A549 treated with Hydrocortisone at 1 μM for 4 hours (cell line): ENCODE results near the gene HMGCS1. TPM values are rescaled to one million over a fixed set of nuclear protein-coding genes. Genes with fewer than 3 reads are reported as not detected.

Experiments
- total RNA-seq: library from RNA; stranded (reverse); fragments of 200-300 nt; extraction: Qiagen RNA extraction; gene quantifications from 5 replicates; pipeline ENCODE4 v1.2.3, GENCODE V29; 2022

The HMGCS1 gene
- 52.6 to 70.9 TPM (median 58.4 TPM) in 5 replicates for total RNA-seq

GRCh38 chr5:43313035-43313853 is at the start of gene HMGCS1:
HMGCS1 (minus strand) TSS chr5:43313412; CDS start chr5:43298965, 14,447 bp downstream.

Other genes starting within 250 kb of the HMGCS1 start
- 21.7 to 29.1 TPM (median 23.2 TPM) in 5 replicates for gene ZNF131, start 192.5 kb downstream of the HMGCS1 start, total RNA-seq
- gene NIM1K, start 121.2 kb downstream of the HMGCS1 start, total RNA-seq = 0.24 to 0.30 TPM (median 0.28 TPM) in 5 replicates
- 0.03 to 0.13 TPM (median 0.06 TPM) in 5 replicates for gene CCL28, start 99.0 kb upstream of the HMGCS1 start, total RNA-seq
- 18.8 to 22.3 TPM (median 21.6 TPM) in 5 replicates for gene TMEM267, start 170.5 kb upstream of the HMGCS1 start, total RNA-seq
- gene C5orf34, start 201.7 kb upstream of the HMGCS1 start, total RNA-seq = 3.7 to 5.3 TPM (median 4.6 TPM) in 5 replicates
- 105 to 121 TPM (median 109 TPM) in 5 replicates for gene PAIP1, start 243.7 kb upstream of the HMGCS1 start, total RNA-seq